ENCODE data around the gene ERGIC1.

Gene ERGIC1

DNA sequence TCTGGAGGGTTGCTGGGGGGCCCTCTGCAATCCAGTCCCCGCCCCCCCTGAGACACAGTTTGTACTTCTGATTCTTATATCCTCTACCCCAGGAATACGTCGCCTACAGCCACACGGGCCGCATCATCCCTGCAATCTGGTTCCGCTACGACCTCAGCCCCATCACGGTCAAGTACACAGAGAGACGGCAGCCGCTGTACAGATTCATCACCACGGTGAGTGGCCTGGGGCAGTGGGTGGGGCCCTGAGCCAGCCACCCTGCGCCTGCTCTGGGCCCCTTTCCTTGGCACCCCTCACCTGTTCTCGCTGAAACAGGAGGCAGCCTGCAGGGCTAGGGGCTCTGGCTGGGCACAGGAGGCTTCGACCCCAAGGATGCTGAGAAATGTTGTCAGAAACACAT, 101.0 kb downstream of the ERGIC1 start:
- DNase-seq (ENCODE audit: low read depth, low spot score) = no peak
- TF ChIP-seq, protein P1, sequence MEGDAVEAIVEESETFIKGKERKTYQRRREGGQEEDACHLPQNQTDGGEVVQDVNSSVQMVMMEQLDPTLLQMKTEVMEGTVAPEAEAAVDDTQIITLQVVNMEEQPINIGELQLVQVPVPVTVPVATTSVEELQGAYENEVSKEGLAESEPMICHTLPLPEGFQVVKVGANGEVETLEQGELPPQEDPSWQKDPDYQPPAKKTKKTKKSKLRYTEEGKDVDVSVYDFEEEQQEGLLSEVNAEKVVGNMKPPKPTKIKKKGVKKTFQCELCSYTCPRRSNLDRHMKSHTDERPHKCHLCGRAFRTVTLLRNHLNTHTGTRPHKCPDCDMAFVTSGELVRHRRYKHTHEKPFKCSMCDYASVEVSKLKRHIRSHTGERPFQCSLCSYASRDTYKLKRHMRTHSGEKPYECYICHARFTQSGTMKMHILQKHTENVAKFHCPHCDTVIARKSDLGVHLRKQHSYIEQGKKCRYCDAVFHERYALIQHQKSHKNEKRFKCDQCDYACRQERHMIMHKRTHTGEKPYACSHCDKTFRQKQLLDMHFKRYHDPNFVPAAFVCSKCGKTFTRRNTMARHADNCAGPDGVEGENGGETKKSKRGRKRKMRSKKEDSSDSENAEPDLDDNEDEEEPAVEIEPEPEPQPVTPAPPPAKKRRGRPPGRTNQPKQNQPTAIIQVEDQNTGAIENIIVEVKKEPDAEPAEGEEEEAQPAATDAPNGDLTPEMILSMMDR (IDR thresholded peaks at IDR 0.05; ENCODE audit: low read depth, low read length) = no peak
- no peak overlapping the region for H3K4me3 ChIP-seq (ENCODE audit: low read depth, low read length)
- in situ Hi-C loops (cut with HindIII; ENCODE audit: low sequenced_read_pairs) = no loop called here

DNA sequence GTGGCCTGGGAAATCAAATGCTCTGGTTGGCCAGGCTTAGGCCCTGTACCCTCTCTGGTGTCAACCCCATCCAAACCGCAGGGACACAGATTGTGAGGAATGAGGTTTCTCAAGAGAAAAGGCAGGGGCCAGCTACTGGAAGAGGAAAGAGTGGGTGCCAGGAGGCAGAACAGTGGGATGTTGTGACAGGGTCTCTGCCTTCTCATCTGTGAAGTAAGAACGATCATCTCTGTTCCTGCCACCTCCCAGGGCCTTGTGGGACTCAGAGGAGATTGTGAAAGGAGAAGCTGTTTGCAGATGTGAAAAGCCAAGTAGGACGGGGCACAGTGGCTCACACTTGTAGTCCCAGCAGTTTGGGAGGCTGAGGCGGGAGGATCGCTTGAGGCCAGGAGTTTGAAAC, 102.3 kb downstream of the ERGIC1 start:
- in situ Hi-C loops (cut with HindIII; ENCODE audit: low sequenced_read_pairs) = no loop called here
- no peak overlapping the region for H3K4me3 ChIP-seq (ENCODE audit: low read depth, low read length)
- TF ChIP-seq, protein P1 (IDR thresholded peaks at IDR 0.05; ENCODE audit: low read depth, low read length) = no peak
- no peak for DNase-seq (ENCODE audit: low read depth, low spot score)

DNA sequence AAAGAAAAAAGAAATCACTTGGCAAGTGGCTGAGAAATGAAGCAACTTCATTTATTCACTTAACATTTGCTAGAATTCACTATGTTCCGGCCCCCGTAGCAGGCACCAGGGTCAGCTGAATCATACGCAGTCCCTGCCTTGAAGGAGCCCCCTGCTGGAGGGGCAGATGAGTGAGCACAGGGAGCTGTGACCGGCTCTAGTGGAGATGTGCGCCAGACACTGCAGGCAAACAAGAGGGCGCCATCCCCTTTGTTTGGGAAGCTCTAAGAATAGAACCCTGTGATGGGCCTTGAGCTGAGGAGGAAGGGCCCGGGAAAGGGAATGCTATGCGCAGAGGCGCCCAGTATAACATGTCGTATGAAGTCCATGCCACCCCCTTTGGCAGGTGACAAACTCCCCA, 105.0 kb downstream of the ERGIC1 start:
- no peak overlapping the region for H3K4me3 ChIP-seq (ENCODE audit: low read depth, low read length)
- in situ Hi-C loops (cut with HindIII; ENCODE audit: low sequenced_read_pairs) = no loop called here
- DNase-seq (ENCODE audit: low read depth, low spot score) = no peak
- TF ChIP-seq, protein P1 (IDR thresholded peaks at IDR 0.05; ENCODE audit: low read depth, low read length) = peak; percentile 54

DNA sequence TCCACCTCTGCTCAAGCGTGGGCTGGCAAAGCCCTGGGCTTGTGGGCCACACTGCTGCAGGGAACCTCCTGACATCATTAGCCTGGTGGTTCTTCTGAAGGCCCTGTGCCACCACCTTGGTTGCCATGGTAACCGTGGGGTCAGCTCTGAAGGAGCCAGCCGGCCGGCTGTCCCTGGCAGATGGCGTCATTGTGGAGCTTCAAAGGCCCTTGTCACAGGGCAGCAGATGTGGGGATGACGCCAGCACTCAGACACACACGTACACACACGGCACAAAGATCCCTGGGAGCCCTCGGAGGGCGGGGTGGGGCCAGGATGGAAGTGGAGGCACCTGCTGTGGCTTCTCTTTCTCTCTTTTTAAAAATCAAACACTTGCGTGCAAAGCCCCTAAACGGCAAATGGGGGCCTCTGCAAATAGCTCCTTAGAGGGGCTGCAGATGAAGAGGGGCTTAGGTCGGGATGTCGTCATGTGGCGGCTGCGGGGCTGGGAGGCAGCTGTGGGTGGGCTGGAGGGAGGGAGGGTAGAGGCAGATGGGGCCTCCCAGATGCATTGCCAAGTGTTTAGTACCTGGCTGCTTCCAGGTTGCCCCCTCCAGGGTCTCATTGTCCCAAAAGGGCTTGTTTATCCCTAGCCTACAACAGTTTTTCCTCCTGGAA, 105.7 kb downstream of the ERGIC1 start:
- DNase-seq (ENCODE audit: low read depth, low spot score) = no peak
- no peak overlapping the region for H3K4me3 ChIP-seq (ENCODE audit: low read depth, low read length)
- in situ Hi-C loops (cut with HindIII; ENCODE audit: low sequenced_read_pairs) = no loop called here
- TF ChIP-seq, protein P1 (IDR thresholded peaks at IDR 0.05; ENCODE audit: low read depth, low read length) = no peak

DNA sequence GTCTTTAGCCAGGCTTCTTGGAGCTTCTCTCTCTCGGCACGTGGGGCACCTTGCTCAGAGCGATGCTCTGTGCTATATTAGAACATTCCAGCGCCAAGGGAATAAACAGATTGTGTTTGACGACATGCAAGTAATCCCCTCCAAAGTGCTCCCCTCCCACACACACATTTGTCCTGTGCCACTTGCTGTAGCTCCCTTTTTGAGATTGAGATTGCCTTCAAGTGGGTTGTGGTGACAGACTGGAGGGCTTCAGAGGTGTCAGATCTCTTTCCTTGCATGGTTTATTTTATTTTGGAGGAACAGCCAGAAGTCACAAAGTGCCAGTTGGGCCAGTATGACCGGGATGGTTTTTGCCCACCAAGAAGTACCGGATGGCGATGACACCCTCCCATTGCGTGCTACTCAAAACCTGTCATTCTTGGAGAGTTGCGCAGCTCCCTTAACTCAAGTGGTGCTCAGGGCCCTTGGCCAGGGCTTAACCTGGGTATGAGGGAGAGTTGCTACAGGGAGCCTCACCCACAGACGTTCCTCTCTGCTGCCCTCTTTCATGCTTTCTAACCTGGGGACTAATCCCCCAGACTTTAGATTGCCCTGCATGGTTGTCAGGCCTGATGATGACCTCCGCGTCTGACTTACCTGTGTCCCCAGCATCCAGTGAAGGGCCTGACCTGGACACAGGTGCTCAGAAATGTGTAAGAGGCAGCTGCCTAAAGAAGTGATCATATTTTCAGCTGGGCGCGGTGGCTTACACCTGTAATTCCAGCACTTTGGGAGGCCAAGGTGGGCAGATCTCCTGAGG, 106.4 kb downstream of the ERGIC1 start:
- DNase-seq (ENCODE audit: low read depth, low spot score) = no peak
- in situ Hi-C loops (cut with HindIII; ENCODE audit: low sequenced_read_pairs) = no loop called here
- no peak overlapping the region for H3K4me3 ChIP-seq (ENCODE audit: low read depth, low read length)
- TF ChIP-seq, protein P1 (IDR thresholded peaks at IDR 0.05; ENCODE audit: low read depth, low read length) = no peak

DNA sequence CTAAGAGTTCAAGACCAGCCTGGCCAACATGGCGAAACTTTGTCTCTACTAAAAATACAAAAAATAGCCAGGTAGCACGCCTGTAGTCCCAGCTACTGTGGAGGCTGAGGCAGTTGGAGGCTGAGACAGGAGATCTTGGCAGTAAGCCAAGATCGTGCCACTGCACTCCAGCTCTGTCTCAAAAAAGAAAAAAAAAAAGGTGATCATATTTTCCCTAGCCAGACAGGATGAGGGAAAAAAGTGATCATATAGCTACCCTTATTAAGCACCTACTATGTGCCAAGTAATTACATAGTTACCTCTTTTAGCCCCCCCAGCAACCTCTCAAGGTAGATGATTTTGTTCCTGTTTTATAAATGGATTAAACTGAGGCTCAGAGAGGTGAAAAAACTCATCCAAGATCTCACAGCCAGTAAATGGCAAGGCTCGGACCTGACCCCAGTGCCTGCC, 107.0 kb downstream of the ERGIC1 start:
- DNase-seq (ENCODE audit: low read depth, low spot score) = no peak

More for the DNA sequence above, 107.0 kb downstream of the ERGIC1 start:
- in situ Hi-C loops (cut with HindIII; ENCODE audit: low sequenced_read_pairs) = no loop called here
- H3K4me3 ChIP-seq (ENCODE audit: low read depth, low read length) = no peak overlapping the region
- TF ChIP-seq, protein P1 (IDR thresholded peaks at IDR 0.05; ENCODE audit: low read depth, low read length) = no peak
